RWPE1 (cell line): ENCODE data around the gene TNKS1BP1.

Experiments
- CTCF ChIA-PET: fragments of 350-600 bp; sonication (Branson Sonifier 250); formaldehyde crosslinking; extraction: SDS; loops from one replicate; lab custom pipeline; 2021; lab: Yijun Ruan, JAX
- POLR2A ChIA-PET: fragments of 400-600 bp; formaldehyde crosslinking; extraction: SDS; loops from one replicate; lab custom pipeline; 2020; ENCODE audit warnings: antibody characterized with exemption; ENCODE audit not compliant: low non-redundant PET; lab: Yijun Ruan, JAX
- DNase-seq: peaks from one replicate; pipeline ENCODE4 v3.0.0; 2012; ENCODE audit warnings: low spot score
- H3K27ac ChIP-seq: fragments of 450-650 bp; 2 replicates; pipeline ENCODE4 v1.5.1; 2017
- CTCF ChIP-seq: fragments of 450-650 bp; conservative IDR thresholded peaks from 2 replicates; pipeline ENCODE4 v1.5.1; 2017; ENCODE audit warnings: low read depth, mild to moderate bottlenecking

The TNKS1BP1 gene

GRCh38 chr11:57306940-57307565 is 17.7 kb downstream of the TNKS1BP1 start:
- no peak for DNase-seq
- no peak for TF ChIP-seq CTCF
- POLR2A ChIA-PET = no interaction called here
- CTCF ChIA-PET = interaction anchor here (0.5 kb wide), 1 partner anchor 9 kb away, joined by 3 read pairs; no protein-coding TSS in a partner anchor
- peak overlapping the region; percentile 97 for H3K27ac ChIP-seq

GRCh38 chr11:57306161-57306876 is 18.4 kb downstream of the TNKS1BP1 start:
- TF ChIP-seq CTCF = no peak
- ChIA-PET POLR2A (no interaction called here), CTCF (no interaction called here)
- H3K27ac ChIP-seq = peak overlapping the region; percentile 97
- DNase-seq = no peak

GRCh38 chr11:57305523-57305922 is 19.2 kb downstream of the TNKS1BP1 start:
- no peak for TF ChIP-seq CTCF
- no peak for DNase-seq
- ChIA-PET POLR2A (no interaction called here), CTCF (no interaction called here)
- peak overlapping the region; percentile 97 for H3K27ac ChIP-seq

GRCh38 chr11:57303990-57304579 is 20.7 kb downstream of the TNKS1BP1 start:
- POLR2A ChIA-PET = interaction anchor here (0.6 to 1.1 kb wide), 2 partner anchors 9 to 18 kb away, joined by 4 read pairs; no protein-coding TSS in a partner anchor
- CTCF ChIA-PET = interaction anchor here (0.7 kb wide), 1 partner anchor 445 kb away, joined by 3 read pairs; no protein-coding TSS in a partner anchor
- no peak for TF ChIP-seq CTCF
- DNase-seq = peak; percentile 72
- H3K27ac ChIP-seq = peak overlapping the region; percentile 97

- H3K27ac ChIP-seq = peak overlapping the region; percentile 97
- CTCF ChIA-PET = interaction anchor here (0.7 kb wide), 1 partner anchor 444 kb away, joined by 3 read pairs; no protein-coding TSS in a partner anchor
- no peak for TF ChIP-seq CTCF
- POLR2A ChIA-PET = interaction anchor here (0.6 to 1.1 kb wide), 3 partner anchors 9 to 19 kb away, joined by 4 to 5 read pairs (median 4); no protein-coding TSS in a partner anchor
- no peak for DNase-seq
Measured at GRCh38 chr11:57303280-57303989, 21.3 kb downstream of the TNKS1BP1 start.
